Measurements from ENCODE around the gene MKNK2.
A peak's percentile ranks its signal among the peaks of the same experiment; 100 is the strongest.

The MKNK2 gene

DNA sequence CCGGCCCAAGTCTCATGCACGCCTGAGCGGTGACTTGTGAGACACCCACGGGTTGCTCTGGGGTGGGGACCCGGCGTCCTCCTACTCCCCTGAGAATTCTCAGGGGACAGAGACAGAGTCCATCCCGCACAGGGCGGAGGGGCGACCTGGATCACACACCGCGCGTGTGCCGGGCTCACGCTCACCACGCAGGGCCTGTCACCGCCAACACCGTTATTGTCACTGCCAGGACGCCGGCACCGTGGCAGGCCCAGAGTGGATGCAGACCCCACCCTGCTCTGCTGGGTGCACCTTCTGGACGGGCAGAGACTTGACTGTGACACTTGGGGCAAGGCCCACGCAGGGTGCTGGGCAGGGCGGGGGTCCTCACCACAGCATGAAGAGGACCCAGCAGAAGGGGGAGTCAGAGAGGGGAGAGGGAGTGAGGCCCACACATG is 28.8 kb upstream of the MKNK2 start:
- no peak for DNase-seq

- no peak for DNase-seq
Measured at GRCh38 chr19:2079076-2079864, 28.2 kb upstream of the MKNK2 start.

DNA sequence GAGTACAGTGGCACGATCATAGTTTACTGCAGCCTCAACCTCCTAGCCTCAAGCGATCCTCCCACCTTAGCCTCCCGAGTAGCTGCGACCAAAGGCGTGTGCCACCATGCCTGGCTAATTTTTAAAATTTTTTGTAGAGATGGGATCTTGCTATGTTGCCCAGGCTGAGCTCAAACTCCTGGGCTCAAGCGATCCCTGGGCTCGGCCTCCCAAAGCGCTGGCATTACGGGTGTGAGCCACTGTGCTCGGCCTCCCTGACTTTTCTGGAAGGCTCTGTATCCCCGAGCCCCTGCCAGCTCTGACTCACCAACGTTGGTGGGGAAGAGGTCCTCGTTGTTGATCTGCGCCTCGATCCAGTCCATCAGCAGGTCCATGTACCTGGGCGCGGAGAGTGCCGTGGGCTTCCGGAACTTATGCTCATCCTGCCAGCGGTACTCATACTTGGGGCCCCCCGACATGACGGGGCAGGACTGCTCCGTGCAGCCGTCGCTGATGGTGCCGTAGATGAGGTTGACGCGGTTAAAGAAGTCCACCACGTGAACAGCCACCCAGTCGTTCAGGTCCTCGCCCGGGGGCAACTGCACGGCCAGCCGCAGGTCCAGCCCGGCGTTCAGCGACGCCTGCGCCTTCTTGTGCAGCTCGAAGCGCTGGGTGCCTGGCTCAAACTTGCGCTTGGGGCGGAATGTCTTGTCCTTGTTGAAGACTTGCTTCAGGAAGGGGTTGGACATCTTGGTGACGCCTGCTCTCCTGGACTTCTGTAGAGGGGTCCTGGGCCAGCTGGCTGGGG is 27.0 kb upstream of the MKNK2 start:
- DNase-seq, result no peak

DNA sequence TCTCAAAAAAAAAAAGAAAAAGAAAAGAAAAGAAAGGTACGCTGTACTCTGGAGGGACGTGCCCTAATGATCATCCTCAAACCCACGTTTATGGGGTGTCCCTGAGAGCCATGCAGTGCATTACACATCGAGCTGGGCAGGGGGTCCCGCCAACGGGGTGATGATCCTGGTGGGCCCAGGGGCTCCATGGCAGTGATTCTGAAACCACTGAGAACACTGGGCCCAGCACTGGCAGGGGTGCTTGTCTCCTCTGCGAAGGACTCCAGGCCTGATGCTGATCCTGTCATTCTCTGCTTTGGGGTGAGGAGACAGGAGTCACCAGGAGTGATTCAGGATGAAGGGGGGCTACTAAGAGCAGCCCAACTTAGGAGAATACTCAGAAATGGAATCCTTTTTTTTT is 26.4 kb upstream of the MKNK2 start:
- no peak for DNase-seq

DNA sequence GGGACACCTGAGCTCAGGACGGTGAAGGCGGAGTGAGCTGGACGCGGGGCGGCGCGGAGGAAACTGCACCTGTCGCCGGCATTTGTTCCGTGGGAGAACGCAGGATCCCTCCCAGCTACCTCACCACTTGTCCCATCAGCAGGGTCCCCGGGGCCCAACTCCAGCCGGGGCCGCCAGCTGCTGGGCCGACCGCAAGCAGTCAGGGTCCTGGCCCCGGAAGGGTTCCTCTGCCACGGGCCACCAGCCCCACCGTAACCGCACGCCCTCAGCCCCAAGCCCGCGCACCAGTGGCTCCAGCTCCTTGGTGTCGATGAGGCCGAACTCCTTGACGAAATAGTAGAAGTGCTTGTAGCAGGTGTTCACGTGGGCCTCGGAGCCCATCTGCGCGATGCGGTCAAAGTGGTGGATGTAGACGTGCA is 25.5 kb upstream of the MKNK2 start:
- DNase-seq, result no peak

- DNase-seq, result no peak
Measured at GRCh38 chr19:2072757-2073551, 21.9 kb upstream of the MKNK2 start.

- DNase-seq, result no peak
Measured at GRCh38 chr19:2070986-2071673, 20.1 kb upstream of the MKNK2 start.

- no peak for DNase-seq
Measured at GRCh38 chr19:2070436-2070827, 19.4 kb upstream of the MKNK2 start.

DNA sequence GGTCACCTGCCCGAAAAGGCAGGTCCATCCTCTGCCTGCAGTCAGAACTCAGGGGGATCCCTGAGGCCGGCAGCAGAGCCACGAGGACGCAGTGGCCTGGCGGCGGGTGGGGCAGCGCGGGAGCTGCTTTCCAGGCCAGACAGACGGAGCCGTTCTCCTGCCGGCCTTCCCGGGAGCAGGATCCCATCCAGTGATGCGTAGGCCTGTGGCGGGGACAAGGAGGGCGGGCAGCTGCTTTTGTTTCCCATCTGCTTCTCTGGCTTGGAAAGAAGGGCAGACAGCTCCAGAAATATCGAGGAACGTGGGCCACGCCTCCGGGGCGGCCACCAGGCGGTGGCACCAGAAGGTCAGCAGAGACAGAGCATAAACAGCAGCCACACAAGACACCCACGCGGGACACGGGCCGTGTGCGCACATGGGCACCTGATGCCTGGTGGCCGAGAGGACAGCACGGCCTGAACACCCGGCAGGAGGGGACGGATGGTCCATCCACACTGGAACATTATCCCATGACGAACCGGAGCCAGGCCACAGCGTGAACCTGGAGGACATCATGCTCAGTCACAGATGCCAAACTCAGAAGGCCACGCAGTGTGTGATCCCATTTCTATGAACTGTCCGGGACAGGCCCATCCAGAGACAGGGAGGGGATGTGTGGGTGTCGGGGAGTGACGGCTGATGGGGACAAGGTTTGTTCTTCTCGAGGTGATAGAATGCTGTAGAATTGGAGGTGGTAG is 13.9 kb upstream of the MKNK2 start:
- no peak for DNase-seq

DNA sequence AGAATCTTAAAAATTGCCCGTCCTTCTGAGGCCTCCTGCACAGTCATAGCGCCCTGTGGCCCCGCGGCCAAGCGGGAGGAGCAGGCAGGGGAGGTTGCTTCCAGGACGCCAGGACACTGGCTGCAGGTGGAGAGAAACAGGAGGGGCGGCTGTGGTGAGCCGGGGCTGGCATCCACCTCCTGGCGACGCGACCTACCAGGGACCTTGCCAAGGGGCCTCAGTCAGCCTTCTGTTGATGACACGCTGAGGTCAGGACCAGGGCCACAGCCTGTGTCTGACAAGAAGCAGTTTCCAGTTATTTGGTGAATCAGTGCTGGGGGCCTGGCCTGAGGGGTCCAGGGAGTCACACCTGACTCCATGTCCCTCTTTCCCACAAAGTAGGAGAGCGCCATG is 13.3 kb upstream of the MKNK2 start:
- DNase-seq, result no peak

DNA sequence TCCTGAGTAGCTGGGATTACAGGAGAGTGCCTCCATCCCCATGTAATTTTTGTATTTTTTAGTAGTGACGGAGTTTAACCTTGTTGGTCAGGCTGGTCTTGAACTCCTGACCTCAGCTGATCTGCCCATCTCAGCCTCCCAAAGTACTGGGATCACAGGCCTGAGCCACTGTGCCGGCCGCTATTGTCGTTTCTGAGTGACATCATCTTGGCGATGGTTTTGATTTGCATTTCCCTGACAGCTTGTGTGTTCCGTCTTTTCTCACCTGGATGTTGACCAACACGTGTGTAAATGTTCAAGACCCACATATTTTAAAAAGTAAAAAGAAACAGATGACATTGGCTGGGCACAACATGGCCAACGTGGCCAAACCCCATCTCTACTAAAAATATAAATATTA is 12.8 kb upstream of the MKNK2 start:
- DNase-seq, result no peak

GRCh38 chr19:2062770-2063169 is 11.7 kb upstream of the MKNK2 start:
- no peak for DNase-seq

- no peak for DNase-seq
Measured at GRCh38 chr19:2062389-2062729, 11.3 kb upstream of the MKNK2 start.

DNA sequence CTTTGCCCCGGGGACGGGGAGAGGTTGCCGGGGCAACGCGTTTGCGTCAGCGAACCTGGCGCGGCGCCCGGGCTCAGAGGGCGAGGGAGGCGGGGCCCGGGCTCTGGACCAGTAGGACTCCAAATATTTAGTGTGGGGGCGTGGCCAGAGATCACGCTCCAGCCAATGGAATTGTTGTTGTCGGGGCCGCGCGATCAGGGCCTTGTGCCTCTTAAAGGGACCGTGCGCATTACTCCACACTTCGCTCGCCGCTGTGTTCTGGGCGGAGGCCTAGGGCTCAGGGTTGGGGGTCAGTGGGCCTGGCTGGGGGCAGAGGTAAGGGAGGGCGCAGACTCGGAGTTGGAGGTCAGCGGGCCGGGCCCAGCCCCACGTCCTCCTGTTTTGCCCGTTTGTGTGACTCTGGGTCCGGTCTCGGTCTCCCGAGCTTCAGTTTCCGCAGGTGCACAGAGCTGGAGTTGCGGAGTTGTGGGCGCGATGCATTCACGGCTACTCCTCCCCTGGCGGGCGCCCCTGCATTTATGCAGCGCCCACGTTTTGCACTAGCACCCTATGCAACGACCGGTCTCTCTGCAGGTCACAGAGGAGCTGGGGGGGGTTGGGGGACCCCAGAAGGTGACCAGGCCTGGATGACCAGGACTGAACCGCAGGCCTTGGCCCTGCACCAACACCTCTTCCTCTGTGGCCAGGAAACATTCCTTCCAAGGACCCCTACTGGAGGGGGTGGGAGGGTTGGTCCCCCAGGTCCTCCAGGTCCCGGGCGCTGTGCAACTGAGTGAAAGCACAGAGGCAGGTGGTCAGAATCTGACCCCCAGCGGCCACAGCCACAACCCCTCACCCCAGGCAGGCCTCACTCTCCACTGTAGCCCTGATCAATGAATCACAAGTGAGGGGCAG is 10.7 kb upstream of the MKNK2 start:
- peak; percentile 100 for DNase-seq

DNA sequence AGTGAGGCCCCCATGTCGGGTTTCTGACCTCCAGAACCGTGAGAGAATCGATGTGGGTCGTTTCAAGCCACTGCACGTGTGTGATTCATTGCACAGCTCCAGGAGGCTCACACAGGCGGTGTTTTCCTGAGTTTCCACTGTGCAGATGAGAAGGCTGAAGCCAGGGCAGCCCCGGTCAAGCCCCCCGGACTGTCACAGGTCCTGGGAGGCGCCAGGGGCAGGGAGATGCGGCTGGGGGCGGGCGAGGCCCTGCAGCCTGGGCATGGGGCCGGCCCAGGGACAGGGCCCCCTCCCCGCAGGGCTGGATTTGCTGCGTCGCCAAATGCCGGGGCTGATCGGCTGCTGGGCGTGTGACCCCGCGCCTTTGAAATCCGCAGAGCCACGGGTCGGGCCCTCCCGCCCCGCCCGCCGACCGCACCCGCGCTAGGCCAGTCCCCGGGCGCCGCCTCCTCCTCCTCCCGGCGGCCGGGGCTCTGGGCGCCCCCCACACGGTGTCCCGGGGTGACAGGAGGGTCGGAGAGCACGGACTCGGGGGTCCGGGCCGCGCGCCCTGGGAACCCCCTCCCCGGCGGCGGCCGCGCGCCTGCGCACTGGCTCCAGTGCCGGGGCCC is 9.9 kb upstream of the MKNK2 start:
- DNase-seq, result no peak

GRCh38 chr19:2059422-2060201 is 8.6 kb upstream of the MKNK2 start:
- no peak for DNase-seq

- no peak for DNase-seq
Measured at GRCh38 chr19:2058570-2059421, 7.8 kb upstream of the MKNK2 start.

- no peak for DNase-seq
Measured at GRCh38 chr19:2057484-2058469, 6.7 kb upstream of the MKNK2 start.
